Fibroblast of lung (primary cell): Measurements from ENCODE around the gene FHOD3.

Source experiments
- CTCF ChIP-seq, 2 donors: IDR thresholded peaks in 1 of 2; conservative IDR thresholded peaks in 1 of 2; 1 replicate in 1 of 2; 2 replicates in 1 of 2; pipeline ENCODE4 v1.5.1; 2011 to 2012; ENCODE audit warnings: low read length in 2 of 2, control low read depth in 1 of 2, inconsistent platforms in 1 of 2, low read depth in 1 of 2, mild to moderate bottlenecking in 1 of 2
- EZH2 ChIP-seq: IDR thresholded peaks from 2 replicates; pipeline ENCODE4 v1.5.1; 2012; ENCODE audit warnings: low read length, control low read depth, mild to moderate bottlenecking; ENCODE audit errors: missing control alignments

GRCh38 chr18:36629138-36629530 is 331.6 kb downstream of the FHOD3 start:
- TF ChIP-seq CTCF (conservative IDR thresholded peaks at IDR 0.05 in 1 of 2, IDR thresholded peaks at IDR 0.05 in 1 of 2; ENCODE audit: low read depth in 1 of 2, low read length in 2 of 2) (no peak), EZH2 (no peak)
